Subcutaneous abdominal adipose tissue (tissue), 5 donors: Measurements from ENCODE around the gene SNPH.

Experiments
- H3K27ac ChIP-seq: one replicate; pipeline ENCODE4 v1.7.0; 2013; ENCODE audit warnings: low read depth, mild to moderate bottlenecking, inconsistent platforms, low read length, moderate library complexity
- H3K27me3 ChIP-seq, 5 donors: one replicate each; pipeline ENCODE4 v1.7.0; 2013; ENCODE audit warnings: low read length in 5 of 5, inconsistent platforms in 1 of 5; ENCODE audit not compliant: control insufficient read depth in 5 of 5, insufficient read depth in 4 of 5
- H3K36me3 ChIP-seq, 5 donors: one replicate each; pipeline ENCODE4 v1.7.0; 2013; ENCODE audit warnings: low read length in 5 of 5; ENCODE audit not compliant: control insufficient read depth in 5 of 5, insufficient read depth in 5 of 5
- H3K4me1 ChIP-seq, 5 donors: one replicate each; pipeline ENCODE4 v1.7.0; 2013; ENCODE audit warnings: low read length in 5 of 5, mild to moderate bottlenecking in 3 of 5, moderate library complexity in 1 of 5; ENCODE audit not compliant: control insufficient read depth in 5 of 5, insufficient read depth in 5 of 5
- H3K4me3 ChIP-seq, 5 donors: one replicate each; pipeline ENCODE4 v1.7.0; 2013; ENCODE audit warnings: low read length in 5 of 5, low read depth in 1 of 5
- H3K9ac ChIP-seq, 5 donors: one replicate each; pipeline ENCODE4 v1.7.0; 2013; ENCODE audit warnings: low read length in 5 of 5, mild to moderate bottlenecking in 4 of 5, moderate library complexity in 3 of 5
- H3K9me3 ChIP-seq, 5 donors: one replicate each; pipeline ENCODE4 v1.7.0; 2013; ENCODE audit warnings: low read length in 5 of 5; ENCODE audit not compliant: control insufficient read depth in 5 of 5
- donor health status: healthy.
- donor health status: healthy.
- donor health status: healthy.
- donor health status: healthy.
- donor health status: healthy.

The SNPH gene

GRCh38 chr20:1305712-1306111 is 39.6 kb downstream of the SNPH start:
- Histone ChIP-seq H3K27ac (no peak overlapping the region), H3K4me3 (no peak overlapping the region), H3K9ac (no peak overlapping the region), H3K27me3 (no peaks in the 10 kb centered on the region), H3K36me3 (peaks cover 0 to 43% (median 15%) of the 10 kb centered on the region in 5 donors), H3K9me3 (no peaks in the 10 kb centered on the region), H3K4me1 (no peaks in the 10 kb centered on the region)

DNA sequence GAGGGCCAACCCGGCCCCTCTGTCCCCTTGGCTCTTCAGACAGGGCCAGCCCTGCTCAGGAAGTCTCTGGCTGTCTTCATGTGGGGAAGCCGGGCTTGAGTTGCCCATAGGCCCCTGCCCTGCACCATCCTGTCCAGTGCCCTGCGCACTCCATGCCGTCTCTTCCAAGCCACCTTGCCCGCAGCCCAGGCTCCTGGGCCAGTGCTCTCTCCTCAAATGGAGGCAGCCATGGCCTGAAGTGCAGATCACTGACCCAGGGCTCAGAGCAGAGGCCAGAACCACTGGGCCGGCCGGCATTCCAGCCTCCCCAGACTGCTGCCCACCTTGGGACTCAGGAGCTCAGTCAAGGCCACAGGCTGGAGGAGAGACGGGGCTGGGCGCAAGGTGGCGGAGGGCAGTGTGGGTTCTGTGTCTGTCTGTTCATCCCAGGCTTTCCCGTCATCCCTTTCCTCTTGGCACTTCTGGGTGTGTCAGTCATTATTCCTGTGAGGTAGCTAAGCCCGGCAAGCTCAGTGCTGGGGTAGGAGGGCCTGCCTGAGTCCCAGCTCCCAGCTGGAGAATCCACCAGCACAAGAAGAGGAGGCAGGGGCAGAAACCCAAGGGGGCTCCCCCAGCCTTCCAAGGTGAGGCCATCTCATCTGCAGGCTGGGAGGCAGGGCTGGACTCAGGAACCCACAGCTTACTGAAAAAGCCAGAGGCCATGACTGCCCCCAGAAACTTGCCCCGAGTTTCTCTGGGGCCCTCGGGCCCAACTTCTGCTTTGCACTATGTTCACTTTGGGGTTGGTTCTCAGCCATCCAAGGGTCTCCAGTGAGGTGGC is 40.4 kb downstream of the SNPH start:
- H3K4me1 ChIP-seq = no peaks in the 10 kb centered on the region
- H3K36me3 ChIP-seq = peaks cover 0 to 43% (median 15%) of the 10 kb centered on the region in 5 donors
- no peak overlapping the region for H3K27ac ChIP-seq
- no peaks in the 10 kb centered on the region for H3K27me3 ChIP-seq
- no peak overlapping the region for H3K9ac ChIP-seq
- H3K4me3 ChIP-seq = no peak overlapping the region
- no peaks in the 10 kb centered on the region for H3K9me3 ChIP-seq

GRCh38 chr20:1307171-1307570 is 41.1 kb downstream of the SNPH start:
- no peaks in the 10 kb centered on the region for H3K9me3 ChIP-seq
- H3K9ac ChIP-seq = no peak overlapping the region
- no peaks in the 10 kb centered on the region for H3K4me1 ChIP-seq
- H3K27ac ChIP-seq = no peak overlapping the region
- H3K27me3 ChIP-seq = no peaks in the 10 kb centered on the region
- peaks cover 0 to 43% (median 15%) of the 10 kb centered on the region in 5 donors for H3K36me3 ChIP-seq
- H3K4me3 ChIP-seq = no peak overlapping the region

- no peak overlapping the region for H3K4me3 ChIP-seq
- no peaks in the 10 kb centered on the region for H3K9me3 ChIP-seq
- H3K9ac ChIP-seq = no peak overlapping the region
- no peak overlapping the region for H3K27ac ChIP-seq
- peaks cover 0 to 43% (median 15%) of the 10 kb centered on the region in 5 donors for H3K36me3 ChIP-seq
- H3K4me1 ChIP-seq = no peaks in the 10 kb centered on the region
- no peaks in the 10 kb centered on the region for H3K27me3 ChIP-seq
Observed at GRCh38 chr20:1307571-1307971, 41.5 kb downstream of the SNPH start.

DNA sequence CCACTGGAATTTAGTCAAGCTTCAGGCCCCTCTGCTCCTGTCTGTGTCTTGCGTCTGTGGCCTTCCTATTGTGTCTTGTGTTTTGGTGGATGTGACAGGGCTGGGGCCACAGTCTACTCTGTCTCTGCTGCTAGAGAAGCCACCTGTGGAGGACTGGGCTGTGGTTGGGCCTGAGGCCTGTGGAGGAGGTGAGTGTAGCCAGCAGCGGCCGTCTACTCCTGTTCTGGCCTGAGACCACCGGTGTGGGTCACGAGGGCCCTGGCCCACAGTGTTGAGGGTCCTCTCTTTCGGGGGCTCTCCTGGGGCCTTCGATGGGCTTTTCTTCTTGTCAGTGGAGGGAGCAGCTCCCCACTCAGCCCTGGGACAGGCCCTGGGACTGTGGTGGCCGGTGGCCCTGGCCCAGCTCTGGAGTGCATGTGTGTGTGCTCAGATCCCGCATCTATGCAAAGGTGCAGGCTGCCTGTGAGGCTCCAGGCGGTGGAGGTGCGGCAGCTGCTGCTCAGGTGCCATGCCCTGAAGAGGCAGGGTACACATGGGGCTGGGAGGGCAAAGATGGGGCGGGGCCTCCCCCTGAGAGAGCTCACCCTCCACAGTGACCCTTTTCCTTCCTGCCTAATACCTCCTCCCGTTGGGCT is 42.1 kb downstream of the SNPH start:
- H3K9me3 ChIP-seq = no peaks in the 10 kb centered on the region
- no peak overlapping the region for H3K9ac ChIP-seq
- H3K27me3 ChIP-seq = no peaks in the 10 kb centered on the region
- H3K36me3 ChIP-seq = peaks cover 0 to 43% (median 15%) of the 10 kb centered on the region in 5 donors
- no peak overlapping the region for H3K27ac ChIP-seq
- no peak overlapping the region for H3K4me3 ChIP-seq
- peaks cover 0 to 2% (median 2%) of the 10 kb centered on the region in 5 donors for H3K4me1 ChIP-seq

DNA sequence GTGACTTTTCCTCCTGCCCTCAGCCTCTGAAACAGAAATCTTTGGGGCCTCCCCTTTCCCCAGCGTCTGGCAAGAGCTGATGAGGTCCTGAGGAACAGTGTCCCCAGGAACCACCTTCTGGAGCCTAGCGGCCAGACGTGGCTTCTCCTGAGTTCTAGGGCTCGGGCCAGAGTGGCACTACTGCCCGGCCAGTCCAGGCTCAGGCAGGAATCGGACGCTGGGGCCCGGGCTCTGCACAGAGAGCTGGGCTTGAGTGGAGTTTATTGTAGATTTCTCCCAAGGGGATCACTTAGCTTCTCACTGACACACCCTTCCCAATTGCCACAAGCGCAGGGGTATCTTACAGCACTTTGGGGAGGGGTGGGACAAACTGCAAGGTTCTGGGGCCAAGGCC is 42.6 kb downstream of the SNPH start:
- H3K27ac ChIP-seq = no peak overlapping the region
- no peak overlapping the region for H3K9ac ChIP-seq
- H3K9me3 ChIP-seq = no peaks in the 10 kb centered on the region
- H3K4me3 ChIP-seq = no peak overlapping the region
- H3K36me3 ChIP-seq = peaks cover 0 to 43% (median 15%) of the 10 kb centered on the region in 5 donors
- H3K27me3 ChIP-seq = no peaks in the 10 kb centered on the region
- peaks cover 0 to 7% (median 7%) of the 10 kb centered on the region in 5 donors for H3K4me1 ChIP-seq

GRCh38 chr20:1309439-1309847 is 43.3 kb downstream of the SNPH start:
- Histone ChIP-seq H3K9me3 (no peaks in the 10 kb centered on the region), H3K4me3 (no peak overlapping the region), H3K9ac (no peak overlapping the region), H3K4me1 (peaks cover 0 to 12% (median 10%) of the 10 kb centered on the region in 5 donors), H3K27ac (no peak overlapping the region), H3K36me3 (peaks cover 0 to 43% (median 14%) of the 10 kb centered on the region in 5 donors), H3K27me3 (no peaks in the 10 kb centered on the region)

DNA sequence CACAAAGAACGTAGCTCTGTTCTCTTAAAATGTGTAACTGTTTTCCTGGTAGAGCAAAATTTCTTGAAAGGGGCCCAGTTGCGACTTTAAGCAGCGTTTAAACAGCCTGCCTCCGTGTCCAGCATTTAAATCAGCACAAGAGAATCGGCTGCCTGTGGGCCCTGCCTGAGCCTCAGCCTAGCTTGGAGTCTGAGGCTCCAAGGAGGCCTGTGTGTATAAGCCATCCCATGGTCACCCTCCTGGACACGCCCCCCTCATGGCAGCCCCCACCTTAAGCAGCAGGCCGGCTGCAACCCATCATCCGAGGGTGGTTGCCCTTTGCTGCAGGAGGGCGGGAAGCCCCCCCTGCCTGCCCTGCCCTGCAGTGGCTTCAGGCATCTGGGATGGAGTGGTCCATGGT is 44.0 kb downstream of the SNPH start:
- no peak overlapping the region for H3K4me3 ChIP-seq
- no peak overlapping the region for H3K9ac ChIP-seq
- H3K4me1 ChIP-seq = peaks cover 0 to 12% (median 10%) of the 10 kb centered on the region in 5 donors
- no peak overlapping the region for H3K27ac ChIP-seq
- H3K36me3 ChIP-seq = peaks cover 0 to 36% (median 8%) of the 10 kb centered on the region in 5 donors
- H3K27me3 ChIP-seq = no peaks in the 10 kb centered on the region
- no peaks in the 10 kb centered on the region for H3K9me3 ChIP-seq

GRCh38 chr20:1310506-1311190 is 44.6 kb downstream of the SNPH start:
- Histone ChIP-seq H3K27me3 (no peaks in the 10 kb centered on the region), H3K4me1 (peaks cover 0 to 12% (median 10%) of the 10 kb centered on the region in 5 donors), H3K9ac (no peak overlapping the region), H3K4me3 (no peak overlapping the region), H3K27ac (no peak overlapping the region), H3K9me3 (no peaks in the 10 kb centered on the region), H3K36me3 (peaks cover 0 to 30% (median 3%) of the 10 kb centered on the region in 5 donors)

- Histone ChIP-seq H3K36me3 (peaks cover 0 to 16% (median 0%) of the 10 kb centered on the region in 5 donors), H3K27ac (no peak overlapping the region), H3K9ac (no peak overlapping the region)
Observed at GRCh38 chr20:1312308-1312707, 46.2 kb downstream of the SNPH start.

More at GRCh38 chr20:1312308-1312707, 46.2 kb downstream of the SNPH start:
- no peaks in the 10 kb centered on the region for H3K27me3 ChIP-seq
- H3K4me3 ChIP-seq = no peak overlapping the region
- H3K4me1 ChIP-seq = peaks cover 0 to 12% (median 10%) of the 10 kb centered on the region in 5 donors
- H3K9me3 ChIP-seq = no peaks in the 10 kb centered on the region
